NCI-H345 treated with DMSO at 0.1 percent for 48 hours (cell line): ENCODE results near the gene MOV10L1.

ENCODE experiments used
- DNase-seq: peaks from one replicate; lab custom pipeline; 2025; ENCODE audit not compliant: unreplicated experiment; lab: John Stamatoyannopoulos, UW

Gene MOV10L1

GRCh38 chr22:50102946-50103345 lies 13.1 kb downstream of the MOV10L1 start:
- DNase-seq: no peak

DNA sequence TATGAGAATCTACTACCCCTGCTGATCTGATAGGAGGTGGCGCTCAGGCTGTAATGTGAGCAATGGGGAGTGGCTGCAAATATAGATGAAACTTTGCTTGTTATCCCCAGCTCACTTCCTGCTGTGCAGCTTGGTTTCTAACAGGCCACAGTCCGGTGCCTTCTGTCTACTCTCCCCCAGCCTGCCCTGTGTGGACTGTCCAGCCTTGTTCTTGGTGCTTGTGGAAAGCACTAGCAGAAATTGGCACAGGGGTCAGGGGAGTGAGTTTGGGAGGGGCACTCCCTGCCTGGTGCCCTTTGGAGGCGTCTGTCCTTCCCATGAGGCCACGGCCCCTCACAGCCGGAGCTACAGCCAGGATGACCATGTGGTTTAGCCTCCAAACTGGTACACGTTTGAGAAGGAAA lies 14.3 kb downstream of the MOV10L1 start:
- no peak for DNase-seq

DNA sequence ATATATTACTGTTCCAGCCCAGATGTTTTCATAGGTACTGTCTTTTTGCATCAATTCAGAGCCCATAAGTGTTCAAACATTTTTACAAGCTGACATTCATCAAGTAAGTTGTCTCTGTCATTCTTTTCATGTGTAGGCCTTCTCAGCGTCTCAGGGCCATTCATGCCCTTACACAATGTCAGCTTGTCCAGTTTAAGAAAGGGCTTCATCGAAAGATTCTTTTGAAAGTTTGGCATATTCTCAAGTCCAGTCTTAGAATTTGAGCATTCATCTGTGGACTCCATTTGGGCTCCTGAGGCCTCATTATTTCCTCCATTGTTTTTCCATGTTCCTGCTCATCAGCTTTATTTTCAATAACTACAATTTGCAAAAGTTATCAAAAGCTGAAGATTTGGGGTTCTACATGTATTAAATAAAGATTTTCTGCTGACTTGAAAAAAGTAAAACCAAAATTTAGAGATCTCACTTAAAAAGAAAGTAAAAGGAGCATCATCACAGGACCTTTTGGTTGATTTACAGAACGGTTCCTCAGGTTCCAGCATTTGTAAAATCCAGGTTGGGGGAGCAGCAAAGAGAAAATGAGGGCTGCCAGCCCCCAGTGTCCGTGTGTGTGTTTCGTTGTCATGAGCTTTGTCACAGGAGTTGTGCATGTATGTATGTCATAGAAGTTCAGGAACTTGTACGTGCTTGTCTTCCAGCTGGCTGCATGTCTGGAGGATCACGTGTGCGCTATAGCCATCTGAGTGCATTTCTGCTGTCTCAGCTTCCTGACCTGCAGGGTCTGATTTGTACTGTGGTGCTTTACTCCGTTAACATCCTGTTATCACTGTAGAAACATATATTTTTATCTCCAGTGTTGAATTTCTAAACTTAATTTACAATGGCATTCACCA lies 15.6 kb downstream of the MOV10L1 start:
- DNase-seq: no peak

GRCh38 chr22:50107529-50107928 lies 17.7 kb downstream of the MOV10L1 start:
- DNase-seq: no peak

- DNase-seq: no peak
These were observed 21.2 kb downstream of the MOV10L1 start for GRCh38 chr22:50111056-50111455.

- no peak for DNase-seq
These were observed 22.6 kb downstream of the MOV10L1 start for GRCh38 chr22:50112151-50113118.

DNA sequence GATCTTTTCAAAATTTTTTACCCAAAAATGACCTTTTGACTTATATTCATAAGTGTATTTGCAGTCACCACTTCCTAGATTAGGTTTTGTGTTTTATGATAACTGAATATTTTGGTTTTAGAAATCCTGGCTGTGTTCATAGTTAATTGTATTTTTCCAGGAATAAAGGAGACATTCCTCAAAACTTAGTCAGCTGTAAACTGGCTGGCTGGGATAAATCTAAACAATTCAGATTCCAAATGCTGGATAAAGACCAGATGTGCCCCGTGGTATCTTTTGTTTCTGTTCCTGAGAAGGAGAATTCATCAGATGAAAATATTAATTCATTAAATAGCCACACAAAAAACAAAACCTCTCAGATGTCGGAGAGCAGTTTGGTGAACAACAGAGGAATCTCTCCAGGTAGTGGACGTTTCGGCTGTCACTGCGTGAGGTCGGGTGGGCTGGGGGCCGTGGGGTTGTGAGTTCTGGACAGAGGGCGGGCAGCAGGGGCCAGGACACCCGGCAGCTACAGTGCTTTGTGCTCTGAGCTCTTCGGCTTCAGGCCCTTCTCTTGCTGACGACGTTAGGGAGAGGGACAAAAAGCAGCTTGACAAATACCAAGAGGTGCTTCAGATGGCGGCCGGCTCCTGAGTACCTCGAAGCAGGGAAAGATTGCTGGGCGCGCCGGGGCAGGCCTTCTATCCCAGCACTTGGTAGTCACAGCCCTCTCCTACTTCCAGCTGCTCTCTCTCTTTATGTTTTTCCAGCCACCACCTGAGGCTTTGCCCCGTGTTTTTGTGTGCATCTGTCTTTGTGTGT lies 24.6 kb downstream of the MOV10L1 start:
- DNase-seq: peak; percentile 51

DNA sequence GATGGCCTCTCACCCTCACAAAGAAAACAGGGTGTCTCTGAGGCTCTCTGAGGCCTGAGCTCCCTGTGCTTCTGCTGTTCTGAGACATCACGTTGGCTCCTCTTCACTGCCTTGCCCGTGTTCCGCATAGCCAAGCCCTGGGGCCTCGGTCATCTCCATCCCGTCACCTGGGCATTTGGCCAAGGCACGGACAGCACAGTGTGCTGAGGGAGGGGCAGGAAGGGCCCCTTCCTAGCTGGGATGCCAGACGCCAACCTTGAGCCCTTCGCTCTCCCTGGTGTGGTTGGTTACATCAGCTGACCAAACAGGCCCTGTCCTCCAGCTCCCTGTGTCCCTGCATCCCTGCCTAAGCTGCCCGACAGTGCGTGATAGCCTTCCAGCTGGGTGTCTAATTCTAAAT lies 25.9 kb downstream of the MOV10L1 start:
- DNase-seq: no peak

GRCh38 chr22:50117168-50117762 lies 27.5 kb downstream of the MOV10L1 start:
- no peak for DNase-seq

DNA sequence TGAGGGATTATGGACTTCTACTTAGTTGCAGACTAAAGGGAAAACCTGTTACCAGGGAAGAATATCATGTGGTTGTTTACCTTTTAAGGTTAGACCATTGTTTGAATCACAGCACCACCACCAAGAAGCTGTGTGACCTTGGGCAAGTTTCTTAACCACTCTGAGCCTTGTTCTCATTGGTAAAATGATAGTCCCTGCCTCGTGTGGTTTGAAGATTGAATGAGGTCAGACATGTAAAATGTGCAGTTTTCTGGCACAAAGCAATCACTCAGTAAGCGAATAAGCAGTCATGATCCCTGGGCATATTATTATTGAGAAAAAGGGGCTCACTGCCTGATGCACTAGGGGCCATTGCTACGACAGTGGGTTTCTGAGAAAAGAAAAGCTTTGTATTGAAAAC lies 28.3 kb downstream of the MOV10L1 start:
- DNase-seq: no peak

DNA sequence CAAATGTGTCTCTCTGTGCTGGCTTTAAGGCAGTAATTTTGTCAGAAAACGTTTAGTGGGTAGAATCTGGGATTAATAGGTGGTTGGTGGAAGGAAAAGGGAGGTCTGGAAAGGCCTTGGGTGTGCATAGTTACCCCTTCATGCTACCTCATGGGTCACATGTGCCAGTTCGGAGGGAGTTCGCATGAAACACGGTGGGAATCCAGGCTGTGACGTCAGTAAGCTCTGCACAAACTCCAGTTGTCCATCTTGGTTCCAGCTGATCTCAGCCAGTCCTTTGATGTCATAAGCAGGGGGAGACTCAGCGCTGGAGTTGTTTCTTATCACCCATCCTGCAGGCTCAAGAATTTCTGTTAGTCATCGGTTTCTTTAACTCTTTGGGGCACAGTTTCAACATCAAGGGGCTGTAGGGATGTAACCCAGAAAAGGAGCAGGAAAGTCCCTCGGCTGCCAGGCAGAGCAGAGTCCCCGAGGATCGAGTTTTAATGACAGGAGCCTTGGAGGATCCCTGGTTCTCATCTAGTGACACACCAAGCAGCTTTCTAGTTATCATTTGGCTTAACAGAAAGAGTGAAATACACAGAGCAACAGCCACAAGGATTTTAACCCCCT lies 28.9 kb downstream of the MOV10L1 start:
- DNase-seq: no peak

DNA sequence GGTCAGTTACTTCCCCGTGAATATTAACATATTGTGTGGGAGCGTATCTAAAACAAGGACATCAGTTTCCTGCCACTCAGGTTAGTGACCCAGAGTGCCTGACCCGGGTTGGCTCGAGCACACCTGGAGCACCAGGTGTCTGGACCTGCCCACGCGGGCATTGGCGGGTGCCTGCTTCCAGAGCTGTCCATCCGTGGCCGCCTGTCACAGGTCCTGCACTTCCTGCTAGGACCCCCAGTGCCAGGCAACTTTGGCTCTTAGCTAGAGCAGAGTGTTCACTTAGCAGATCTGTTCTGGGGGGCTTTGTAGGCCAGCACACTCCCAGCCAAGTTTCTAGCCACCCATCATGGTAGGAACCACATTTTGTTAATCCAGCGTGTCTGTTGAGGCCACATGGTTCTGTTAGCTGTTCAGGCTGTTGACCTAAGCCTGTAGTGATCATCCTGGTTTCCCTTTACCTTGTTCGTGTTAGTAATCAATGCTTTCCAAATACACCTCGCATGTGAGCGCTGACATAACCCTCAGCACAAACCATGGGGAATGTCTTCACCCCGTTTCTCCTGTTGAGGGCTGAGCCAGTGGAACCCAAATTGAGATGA lies 29.5 kb downstream of the MOV10L1 start:
- DNase-seq: no peak

- no peak for DNase-seq
These were observed 30.0 kb downstream of the MOV10L1 start for GRCh38 chr22:50119768-50120251.

DNA sequence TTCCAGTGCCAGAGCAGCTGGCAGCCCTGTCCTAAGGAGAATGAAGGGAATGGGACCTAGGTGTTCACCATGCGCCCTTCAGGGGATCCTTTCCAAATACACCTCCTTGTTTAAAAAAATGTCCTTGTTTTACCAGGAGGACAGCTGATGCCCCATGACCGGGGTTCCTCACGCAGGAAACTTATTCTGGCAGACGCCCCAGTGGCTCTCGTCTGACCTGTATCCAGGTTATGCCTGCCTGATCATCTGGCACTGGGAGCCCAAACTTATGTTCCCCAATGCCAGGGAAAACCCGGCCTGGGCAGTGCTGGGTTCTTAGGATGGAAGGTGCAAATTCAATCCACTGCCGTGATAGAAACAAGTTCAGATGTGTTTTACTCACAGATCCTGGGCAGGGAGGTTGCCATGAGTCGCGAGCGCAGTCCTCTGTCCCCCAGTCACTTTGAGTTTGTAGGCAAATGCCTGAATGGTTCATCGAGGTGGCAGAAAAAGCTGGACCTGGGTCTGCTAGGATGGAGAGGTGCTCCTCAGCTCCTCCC lies 31.5 kb downstream of the MOV10L1 start:
- no peak for DNase-seq

GRCh38 chr22:50123119-50123518 lies 33.3 kb downstream of the MOV10L1 start:
- DNase-seq: no peak

DNA sequence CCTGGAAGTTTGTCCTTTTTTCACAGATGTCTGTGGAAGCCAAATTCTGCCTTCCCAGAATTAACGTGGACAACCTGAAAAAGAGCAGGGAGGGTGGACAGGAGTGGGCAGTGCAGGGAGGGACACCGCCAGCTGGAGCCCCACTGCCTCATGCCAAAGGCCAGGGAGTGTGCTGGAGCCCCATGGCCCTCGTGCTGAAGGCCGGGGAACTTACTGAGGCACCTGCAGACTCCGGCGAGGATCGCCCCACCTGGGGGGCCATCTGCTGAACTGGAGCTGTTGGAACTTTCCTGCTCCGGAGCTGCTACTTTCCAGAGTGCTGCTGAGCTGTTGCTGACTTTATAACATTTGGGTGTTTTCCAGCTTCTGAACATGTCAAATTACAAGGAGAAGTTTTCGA lies 35.2 kb downstream of the MOV10L1 start:
- DNase-seq: no peak

- no peak for DNase-seq
These were observed 39.4 kb downstream of the MOV10L1 start for GRCh38 chr22:50129121-50129736.

DNA sequence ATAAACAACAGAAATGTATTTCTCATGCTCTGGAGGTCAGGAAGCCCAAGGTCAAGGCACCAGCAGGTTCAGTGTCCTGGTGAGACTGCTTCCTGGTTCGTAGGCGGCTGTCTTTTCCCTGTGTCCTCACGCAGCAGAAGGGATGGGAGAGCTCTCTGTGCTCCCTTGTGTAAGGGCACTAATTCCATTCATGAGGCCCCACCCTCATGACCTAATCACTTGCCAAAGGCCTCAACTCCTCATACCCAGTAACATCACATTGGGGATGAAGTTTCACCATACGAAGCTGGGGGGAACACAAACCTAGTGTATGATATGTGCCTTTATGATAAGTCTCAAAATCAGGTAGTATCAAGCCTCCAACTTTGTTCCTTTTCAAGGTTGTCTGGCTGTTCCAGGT lies 42.1 kb downstream of the MOV10L1 start:
- no peak for DNase-seq

- DNase-seq: no peak
These were observed 44.7 kb downstream of the MOV10L1 start for GRCh38 chr22:50134481-50134880.
